ENCODE data around the gene SCUBE2. TPM values are rescaled to one million over a fixed set of nuclear protein-coding genes. Genes with fewer than 3 reads are reported as not detected.
A peak's percentile ranks its signal among the peaks of the same experiment; 100 is the strongest.

SCUBE2 gene
- total and polyA plus RNA-seq, 8 donors, result 3.8 to 33.8 (median 16.5) TPM

DNA sequence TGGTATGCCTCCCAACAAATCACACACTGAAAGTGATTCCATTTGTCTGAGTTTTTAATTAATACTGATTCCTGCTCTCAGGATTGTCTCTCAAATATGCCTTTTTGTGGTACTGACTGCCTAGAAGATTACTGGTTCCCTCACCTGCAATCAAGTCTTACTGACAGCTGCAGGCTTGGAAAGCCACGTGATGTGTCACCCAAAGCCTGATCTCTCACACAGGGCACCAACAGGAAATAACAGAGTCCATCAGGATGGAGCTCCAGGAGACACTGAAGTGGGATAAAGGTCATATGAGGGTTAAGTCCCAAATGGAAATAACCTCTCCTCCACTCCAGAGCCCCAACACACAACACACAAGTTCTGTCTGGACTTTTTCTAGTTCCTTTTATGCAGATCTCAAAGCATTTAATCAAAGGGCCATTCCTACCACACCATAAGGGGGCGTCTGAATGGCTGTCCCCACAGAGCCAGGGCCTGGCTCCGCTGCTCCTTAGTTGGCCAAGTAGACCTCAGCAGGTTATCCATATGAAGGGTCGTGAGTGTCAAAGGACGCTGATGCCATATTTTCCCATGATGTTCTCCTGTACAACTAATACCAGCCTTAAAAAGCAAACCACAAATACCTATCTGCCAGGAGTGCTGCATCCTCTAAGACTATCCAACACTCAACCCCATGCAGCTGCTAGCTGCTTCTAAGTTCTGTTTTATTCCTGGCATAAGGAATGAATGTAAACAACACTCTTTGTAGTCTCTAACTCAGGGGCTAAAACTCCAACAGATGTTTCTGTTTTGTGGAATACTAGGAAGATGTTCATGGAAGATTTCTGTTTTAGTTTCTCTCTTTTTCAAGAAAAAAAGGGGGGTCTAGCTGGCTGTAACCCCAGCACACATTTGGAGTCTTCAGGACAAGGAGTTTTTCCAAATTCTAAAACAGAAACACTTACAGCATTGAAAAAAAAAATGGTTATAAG, 13.0 kb downstream of the SCUBE2 start:
- no peak overlapping the region for H3K27ac ChIP-seq
- H3K4me1 ChIP-seq, result no peaks in the 10 kb centered on the region
- ATAC-seq, result no peak
- 77 to 82% methylated on average over 5 of the region's 5 CpGs for WGBS, 2 donors
- no peaks in the 10 kb centered on the region for H3K27me3 ChIP-seq
- no peak for DNase-seq
- H3K4me3 ChIP-seq, result no peak overlapping the region
- TF ChIP-seq, protein P1, sequence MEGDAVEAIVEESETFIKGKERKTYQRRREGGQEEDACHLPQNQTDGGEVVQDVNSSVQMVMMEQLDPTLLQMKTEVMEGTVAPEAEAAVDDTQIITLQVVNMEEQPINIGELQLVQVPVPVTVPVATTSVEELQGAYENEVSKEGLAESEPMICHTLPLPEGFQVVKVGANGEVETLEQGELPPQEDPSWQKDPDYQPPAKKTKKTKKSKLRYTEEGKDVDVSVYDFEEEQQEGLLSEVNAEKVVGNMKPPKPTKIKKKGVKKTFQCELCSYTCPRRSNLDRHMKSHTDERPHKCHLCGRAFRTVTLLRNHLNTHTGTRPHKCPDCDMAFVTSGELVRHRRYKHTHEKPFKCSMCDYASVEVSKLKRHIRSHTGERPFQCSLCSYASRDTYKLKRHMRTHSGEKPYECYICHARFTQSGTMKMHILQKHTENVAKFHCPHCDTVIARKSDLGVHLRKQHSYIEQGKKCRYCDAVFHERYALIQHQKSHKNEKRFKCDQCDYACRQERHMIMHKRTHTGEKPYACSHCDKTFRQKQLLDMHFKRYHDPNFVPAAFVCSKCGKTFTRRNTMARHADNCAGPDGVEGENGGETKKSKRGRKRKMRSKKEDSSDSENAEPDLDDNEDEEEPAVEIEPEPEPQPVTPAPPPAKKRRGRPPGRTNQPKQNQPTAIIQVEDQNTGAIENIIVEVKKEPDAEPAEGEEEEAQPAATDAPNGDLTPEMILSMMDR (IDR thresholded peaks at IDR 0.05), result no peak
- FAIRE-seq, result no peak
- intact Hi-C loops (cut with DNase I), result no loop called here
- no peaks in the 10 kb centered on the region for H3K9me3 ChIP-seq
- no peaks in the 10 kb centered on the region for H3K36me3 ChIP-seq

DNA sequence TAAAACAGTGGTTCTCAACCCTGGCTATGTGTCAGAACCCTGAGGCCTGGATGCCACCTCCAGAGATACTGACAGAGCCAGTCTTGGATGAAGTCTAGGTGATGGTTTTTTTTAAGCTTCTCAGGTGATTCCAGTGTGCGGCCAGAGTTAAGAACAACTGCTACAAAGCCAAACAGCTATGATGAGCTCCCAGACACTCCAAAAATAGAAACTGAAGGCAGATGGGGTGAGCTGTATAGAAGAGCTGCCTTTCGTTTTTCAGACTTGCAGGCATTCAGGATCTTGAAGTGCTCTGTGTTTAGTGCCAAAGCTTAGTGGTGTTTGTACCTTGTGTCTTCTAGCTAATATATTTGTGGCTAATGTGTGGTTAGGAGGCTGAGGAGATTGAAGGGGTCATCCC, 14.2 kb downstream of the SCUBE2 start:
- H3K9me3 ChIP-seq, result no peaks in the 10 kb centered on the region
- 81 to 85% methylated on average over 2 of the region's 2 CpGs for WGBS, 2 donors
- no peaks in the 10 kb centered on the region for H3K27me3 ChIP-seq
- ATAC-seq, result no peak
- H3K4me3 ChIP-seq, result no peak overlapping the region
- no peaks in the 10 kb centered on the region for H3K4me1 ChIP-seq
- DNase-seq, result no peak
- FAIRE-seq, result no peak
- no peaks in the 10 kb centered on the region for H3K36me3 ChIP-seq
- TF ChIP-seq, protein P1 (IDR thresholded peaks at IDR 0.05), result no peak
- intact Hi-C loops (cut with DNase I), result no loop called here
- H3K27ac ChIP-seq, result no peak overlapping the region

DNA sequence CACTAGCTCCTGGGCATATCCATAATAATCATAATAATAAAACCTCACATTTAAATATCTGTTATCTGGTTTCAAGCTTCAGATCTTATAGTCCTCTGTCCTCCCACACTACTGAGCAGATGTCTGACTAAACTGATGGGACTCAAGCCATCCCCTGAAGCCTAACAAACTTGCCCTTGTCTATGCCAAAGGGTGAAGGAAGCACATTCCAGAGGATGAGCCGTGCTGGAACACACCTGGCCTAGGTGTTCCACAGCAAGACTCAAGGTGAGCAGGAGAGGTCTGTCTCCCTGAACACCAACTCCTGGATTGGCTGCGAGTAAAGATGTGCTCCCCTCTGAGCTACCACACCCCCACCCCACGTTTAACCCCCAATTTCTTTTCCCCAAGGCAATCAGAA, 14.7 kb downstream of the SCUBE2 start:
- Histone ChIP-seq H3K4me1 (no peaks in the 10 kb centered on the region), H3K27me3 (no peaks in the 10 kb centered on the region), H3K27ac (no peak overlapping the region), H3K36me3 (no peaks in the 10 kb centered on the region), H3K9me3 (no peaks in the 10 kb centered on the region), H3K4me3 (no peak overlapping the region)
- 52 to 60% methylated on average over 3 of the region's 3 CpGs for WGBS, 2 donors
- intact Hi-C loops (cut with DNase I), result no loop called here
- no peak for DNase-seq
- ATAC-seq, result no peak
- FAIRE-seq, result no peak
- TF ChIP-seq, protein P1 (IDR thresholded peaks at IDR 0.05), result no peak

DNA sequence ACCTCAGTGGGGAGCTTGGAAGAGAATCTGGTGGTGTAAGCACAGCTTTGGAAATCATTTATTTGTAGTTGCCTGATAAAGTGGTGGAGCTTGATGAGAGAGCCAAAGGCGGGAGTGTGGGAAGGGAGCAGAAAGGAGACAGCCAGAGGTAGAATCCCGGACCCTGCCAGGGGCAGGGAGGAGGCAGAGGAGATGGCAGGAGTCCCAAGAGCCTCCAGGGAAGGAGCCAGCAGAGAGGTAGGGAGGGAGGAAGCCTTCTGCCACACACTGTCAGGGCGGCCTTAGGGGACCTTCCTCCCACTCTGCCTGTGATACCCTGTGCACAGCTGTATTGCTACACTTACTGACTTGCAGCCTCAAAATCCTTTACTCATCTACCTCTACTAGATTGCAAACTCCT, 15.4 kb downstream of the SCUBE2 start:
- no peaks in the 10 kb centered on the region for H3K27me3 ChIP-seq
- ATAC-seq (peak in 1 of 4 donors; percentile 11), FAIRE-seq (no peak), DNase-seq (no peak)
- no peaks in the 10 kb centered on the region for H3K36me3 ChIP-seq
- H3K9me3 ChIP-seq, result no peaks in the 10 kb centered on the region
- peaks cover 0 to 1% (median 0%) of the 10 kb centered on the region in 3 donors for H3K4me1 ChIP-seq
- intact Hi-C loops (cut with DNase I), result no loop called here
- 69 to 75% methylated on average over 3 of the region's 3 CpGs for WGBS, 2 donors
- no peak overlapping the region for H3K27ac ChIP-seq
- H3K4me3 ChIP-seq, result no peak overlapping the region
- TF ChIP-seq, protein P1 (IDR thresholded peaks at IDR 0.05), result no peak

DNA sequence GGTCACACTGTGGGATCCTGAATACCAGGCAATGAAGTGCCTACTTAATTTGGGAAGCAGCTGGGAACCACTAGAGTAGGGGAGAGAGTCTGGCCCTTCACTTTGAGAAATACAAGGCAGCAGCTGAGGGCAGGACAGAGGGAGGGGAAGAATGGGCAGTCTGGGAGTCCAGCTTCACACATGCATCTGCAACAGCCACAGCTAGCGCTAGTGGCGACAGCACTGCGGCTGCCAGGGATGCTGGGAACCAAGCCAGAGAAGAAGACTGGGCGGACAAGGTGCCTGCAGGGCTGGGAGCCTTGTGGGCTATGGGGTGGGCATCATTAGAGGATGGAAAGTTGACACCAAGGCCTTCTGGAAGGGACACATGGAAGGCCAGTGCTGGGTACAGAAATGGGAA, 15.8 kb downstream of the SCUBE2 start:
- TF ChIP-seq, protein P1 (IDR thresholded peaks at IDR 0.05), result no peak
- no peak for FAIRE-seq
- DNase-seq, result no peak
- Histone ChIP-seq H3K36me3 (no peaks in the 10 kb centered on the region), H3K9me3 (no peaks in the 10 kb centered on the region), H3K27me3 (no peaks in the 10 kb centered on the region), H3K4me3 (no peak overlapping the region), H3K27ac (no peak overlapping the region), H3K4me1 (peaks cover 0 to 6% (median 0%) of the 10 kb centered on the region in 3 donors)
- 68 to 78% methylated on average over 4 of the region's 4 CpGs for WGBS, 2 donors
- intact Hi-C loops (cut with DNase I), result no loop called here
- ATAC-seq, result peak in 1 of 4 donors; percentile 22

Measured in pancreas (tissue), 10 donors.